Smooth muscle cell (in vitro differentiated cells): ENCODE data around the gene CDC45. TPM values are rescaled to one million over a fixed set of nuclear protein-coding genes. Genes with fewer than 3 reads are reported as not detected.

ENCODE experiments used
- DNase-seq: peaks from one replicate; lab custom pipeline; 2025; ENCODE audit not compliant: unreplicated experiment; lab: John Stamatoyannopoulos, UW
- H2AFZ ChIP-seq: fragments of 200-600 bp; sonication (generic); 2 replicates; pipeline ENCODE4 v1.6.0; 2016; ENCODE audit warnings: antibody characterized with exemption, low read depth, mild to moderate bottlenecking
- H3F3A ChIP-seq: fragments of 200-600 bp; sonication (generic); 2 replicates; pipeline ENCODE4 v1.6.0; 2017; ENCODE audit warnings: antibody characterized with exemption, low read depth
- H3K27ac ChIP-seq: fragments of 200-600 bp; sonication (generic); 2 replicates; pipeline ENCODE4 v1.5.1; 2016; ENCODE audit warnings: low read depth, mild to moderate bottlenecking
- H3K27me3 ChIP-seq: fragments of 200-600 bp; sonication (generic); 2 replicates; pipeline ENCODE4 v1.6.1; 2016; ENCODE audit warnings: low read depth, mild to moderate bottlenecking
- H3K36me3 ChIP-seq: fragments of 200-600 bp; sonication (generic); 2 replicates; pipeline ENCODE4 v1.5.1; 2016; ENCODE audit warnings: low read depth
- H3K4me1 ChIP-seq: fragments of 200-600 bp; sonication (generic); 2 replicates; pipeline ENCODE4 v1.5.1; 2016; ENCODE audit warnings: low read depth
- H3K4me2 ChIP-seq: fragments of 200-600 bp; sonication (generic); 2 replicates; pipeline ENCODE4 v1.6.0; 2016; ENCODE audit warnings: mild to moderate bottlenecking
- H3K4me3 ChIP-seq: fragments of 200-600 bp; sonication (generic); 2 replicates; pipeline ENCODE4 v1.5.1; 2016; ENCODE audit warnings: mild to moderate bottlenecking
- H3K79me2 ChIP-seq: fragments of 200-600 bp; sonication (generic); 2 replicates; pipeline ENCODE4 v1.6.0; 2016; ENCODE audit warnings: low read depth, mild to moderate bottlenecking
- H3K9ac ChIP-seq: fragments of 200-600 bp; sonication (generic); 2 replicates; pipeline ENCODE4 v1.6.0; 2016; ENCODE audit warnings: low read depth
- H3K9me3 ChIP-seq: fragments of 200-600 bp; sonication (generic); replicated peaks from 2 replicates; pipeline ENCODE4 v1.5.1; 2016; ENCODE audit warnings: low read depth
- H4K20me1 ChIP-seq: fragments of 200-600 bp; sonication (generic); 2 replicates; pipeline ENCODE4 v1.6.0; 2016; ENCODE audit warnings: low read depth
- CTCF ChIP-seq: fragments of 200-600 bp; sonication (generic); IDR thresholded peaks from 2 replicates; pipeline ENCODE4 v1.5.1; 2017; ENCODE audit warnings: borderline replicate concordance, mild to moderate bottlenecking, antibody characterized with exemption; ENCODE audit not compliant: insufficient read depth, poor library complexity, severe bottlenecking
- WGBS: methylation state at CpG from one replicate; pipeline ENCODE4 v1.1.7; 2016; ENCODE audit warnings: low lambda C conversion rate; 5-methylcytosine and 5-hydroxymethylcytosine counted together
- polyA plus RNA-seq: library from polyadenylated mRNA; unstranded; fragments of >200 nt; fragmentation: Nextera tagmentation; extraction: Ambion mirVana; gene quantifications from 2 replicates; pipeline ENCODE4 v1.2.1, GENCODE V29; 2016
- total RNA-seq: library from RNA; depleted of rRNA; stranded (reverse); fragments of >200 nt; gene quantifications from 2 replicates; pipeline ENCODE4 v1.2.3, GENCODE V29; 2014

The CDC45 gene
- total and polyA plus RNA-seq, 2 experiments from 2014 or later: 9.3 to 13.7 TPM

- Histone ChIP-seq H3K9ac (no peak overlapping the region), H3K4me2 (peak overlapping the region; percentile 79), H3K4me1 (peaks cover 12% of the 10 kb centered on the region), H3K79me2 (no peaks in the 10 kb centered on the region), H4K20me1 (no peaks in the 10 kb centered on the region), H3K9me3 (no peaks in the 10 kb centered on the region), H3K27ac (no peak overlapping the region), H3F3A (no peaks in the 10 kb centered on the region), H3K36me3 (no peaks in the 10 kb centered on the region), H2AFZ (no peak overlapping the region), H3K27me3 (peaks cover 55% of the 10 kb centered on the region), H3K4me3 (peak overlapping the region; percentile 40)
- WGBS: 5% methylated on average over 99 of the region's 99 CpGs
- no peak for DNase-seq
- no peak for TF ChIP-seq CTCF
These were observed 43.8 kb downstream of the CDC45 start for GRCh38 chr22:19523240-19524169.

- Histone ChIP-seq H3K36me3 (no peaks in the 10 kb centered on the region), H3K4me2 (peak within 1 kb of the TSS; percentile 79), H3F3A (no peaks in the 10 kb centered on the region), H3K4me1 (peaks cover 12% of the 10 kb centered on the region), H3K9ac (no peak within 1 kb of the TSS), H3K27me3 (peaks cover 55% of the 10 kb centered on the region), H3K4me3 (peak within 1 kb of the TSS; percentile 40), H3K9me3 (no peaks in the 10 kb centered on the region), H2AFZ (no peak within 1 kb of the TSS), H3K79me2 (no peaks in the 10 kb centered on the region), H4K20me1 (no peaks in the 10 kb centered on the region), H3K27ac (no peak within 1 kb of the TSS)
- no peak for TF ChIP-seq CTCF
- WGBS: 8% methylated on average over 49 of the region's 69 CpGs
- DNase-seq: no peak
These were observed 44.7 kb downstream of the CDC45 start, which contains the start of gene CLDN5 for GRCh38 chr22:19524170-19525115. CLDN5 (minus strand) TSS chr22:19524410; CDS start chr22:19524255, 155 bp downstream.

- H3K4me1 ChIP-seq: peaks cover 12% of the 10 kb centered on the region
- TF ChIP-seq CTCF: no peak
- no peaks in the 10 kb centered on the region for H3K36me3 ChIP-seq
- no peaks in the 10 kb centered on the region for H3K79me2 ChIP-seq
- H3K27me3 ChIP-seq: peaks cover 55% of the 10 kb centered on the region
- H2AFZ ChIP-seq: no peak overlapping the region
- WGBS: 91% methylated on average over 15 of the region's 15 CpGs
- H3K4me2 ChIP-seq: no peak overlapping the region
- no peak for DNase-seq
- H4K20me1 ChIP-seq: no peaks in the 10 kb centered on the region
- no peak overlapping the region for H3K9ac ChIP-seq
- no peaks in the 10 kb centered on the region for H3K9me3 ChIP-seq
- no peak overlapping the region for H3K4me3 ChIP-seq
- no peaks in the 10 kb centered on the region for H3F3A ChIP-seq
- H3K27ac ChIP-seq: no peak overlapping the region
These were observed 45.5 kb downstream of the CDC45 start for GRCh38 chr22:19525116-19525660.
